Caco-2 (cell line): ENCODE measurements around the gene CKAP4. TPM values are rescaled to one million over a fixed set of nuclear protein-coding genes. Genes with fewer than 3 reads are reported as not detected.

Source experiments
- BruUV-seq: library from RNA; stranded (reverse); fragments of 400-500 nt; replicated peaks from 2 replicates; lab custom pipeline; 2021; lab: Mats Ljungman, UMichigan
- CTCF ChIA-PET: fragments of 300-600 bp; sonication (Branson Sonifier 250); formaldehyde crosslinking; loops from one replicate; lab custom pipeline; 2022; ENCODE audit warnings: antibody characterized with exemption; lab: Charles Lee
- POLR2A ChIA-PET: fragments of 300-600 bp; sonication (Branson Sonifier 250); formaldehyde crosslinking; loops from one replicate; lab custom pipeline; 2022; ENCODE audit warnings: antibody characterized with exemption; lab: Charles Lee
- DNase-seq, 2 experiments: peaks; one replicate each; pipeline versions ENCODE4 v3.0.0 to v3.0.0-alpha.2; 2020 to 2022
- H3K27me3 ChIP-seq: replicated peaks from 2 replicates; pipeline ENCODE4 v1.6.0; 2011; ENCODE audit warnings: low read length; ENCODE audit not compliant: control insufficient read depth, insufficient read depth
- H3K36me3 ChIP-seq: 2 replicates; pipeline ENCODE4 v1.5.1; 2011; ENCODE audit warnings: low read length; ENCODE audit not compliant: control insufficient read depth, insufficient read depth
- H3K4me1 ChIP-seq: fragments of 250-450 bp; sonication (Bioruptor Pico); 2 replicates; pipeline ENCODE4 v1.5.1; 2020; ENCODE audit warnings: mild to moderate bottlenecking
- H3K4me3 ChIP-seq: 2 replicates; pipeline ENCODE4 v1.5.1; 2011; ENCODE audit warnings: low read depth, mild to moderate bottlenecking, control low read depth, low read length
- H3K9me3 ChIP-seq: fragments of 250-450 bp; sonication (Bioruptor Pico); 2 replicates; pipeline ENCODE4 v1.5.1; 2020; ENCODE audit warnings: mild to moderate bottlenecking, moderate library complexity
- H3K27ac Mint-ChIP-seq: one replicate; pipeline ENCODE4 v1.8.0; 2022; ENCODE audit warnings: mixed read lengths; ENCODE audit not compliant: unreplicated experiment
- H3K27me3 Mint-ChIP-seq: one replicate; pipeline ENCODE4 v1.8.0; 2022; ENCODE audit warnings: mixed read lengths; ENCODE audit not compliant: insufficient read depth, unreplicated experiment
- H3K36me3 Mint-ChIP-seq: one replicate; pipeline ENCODE4 v1.8.0; 2022; ENCODE audit warnings: mild to moderate bottlenecking, mixed read lengths; ENCODE audit not compliant: insufficient read depth, unreplicated experiment
- H3K4me1 Mint-ChIP-seq: one replicate; pipeline ENCODE4 v1.8.0; 2022; ENCODE audit warnings: low read depth, mixed read lengths; ENCODE audit not compliant: unreplicated experiment
- H3K4me3 Mint-ChIP-seq: one replicate; pipeline ENCODE4 v1.8.0; 2022; ENCODE audit warnings: mild to moderate bottlenecking, moderate library complexity, mixed read lengths; ENCODE audit not compliant: unreplicated experiment
- H3K9me3 Mint-ChIP-seq: one replicate; pipeline ENCODE4 v1.8.0; 2022; ENCODE audit warnings: mixed read lengths; ENCODE audit not compliant: unreplicated experiment
- intact Hi-C: fragments of 100-400 bp; cut with micrococcal nuclease; formaldehyde crosslinking; loops from one replicate; pipeline ENCODE4 v1.10.0; 2022; ENCODE audit not compliant: unreplicated experiment
- total RNA-seq: library from RNA; stranded (reverse); gene quantifications from 2 replicates; pipeline ENCODE4 v1.2.3, GENCODE V29; 2022
- TF ChIP-seq, protein P1 (sequence below), 2 experiments: fragments of 200-600 bp in 1 of 2; IDR thresholded peaks; 1 replicate in 1 of 2; 2 replicates in 1 of 2; pipeline versions ENCODE4 v1.5.1 to v1.8.0; 2011 to 2022; ENCODE audit warnings: antibody characterized with exemption in 1 of 2, control low read depth in 1 of 2, inconsistent platforms in 1 of 2, low read depth in 1 of 2, low read length in 1 of 2, mild to moderate bottlenecking in 1 of 2, moderate library complexity in 1 of 2; ENCODE audit not compliant: insufficient read depth in 1 of 2, severe bottlenecking in 1 of 2, unreplicated experiment in 1 of 2

Gene CKAP4
- total RNA-seq, 1 experiment from 2014 or later = 63.1 TPM

DNA sequence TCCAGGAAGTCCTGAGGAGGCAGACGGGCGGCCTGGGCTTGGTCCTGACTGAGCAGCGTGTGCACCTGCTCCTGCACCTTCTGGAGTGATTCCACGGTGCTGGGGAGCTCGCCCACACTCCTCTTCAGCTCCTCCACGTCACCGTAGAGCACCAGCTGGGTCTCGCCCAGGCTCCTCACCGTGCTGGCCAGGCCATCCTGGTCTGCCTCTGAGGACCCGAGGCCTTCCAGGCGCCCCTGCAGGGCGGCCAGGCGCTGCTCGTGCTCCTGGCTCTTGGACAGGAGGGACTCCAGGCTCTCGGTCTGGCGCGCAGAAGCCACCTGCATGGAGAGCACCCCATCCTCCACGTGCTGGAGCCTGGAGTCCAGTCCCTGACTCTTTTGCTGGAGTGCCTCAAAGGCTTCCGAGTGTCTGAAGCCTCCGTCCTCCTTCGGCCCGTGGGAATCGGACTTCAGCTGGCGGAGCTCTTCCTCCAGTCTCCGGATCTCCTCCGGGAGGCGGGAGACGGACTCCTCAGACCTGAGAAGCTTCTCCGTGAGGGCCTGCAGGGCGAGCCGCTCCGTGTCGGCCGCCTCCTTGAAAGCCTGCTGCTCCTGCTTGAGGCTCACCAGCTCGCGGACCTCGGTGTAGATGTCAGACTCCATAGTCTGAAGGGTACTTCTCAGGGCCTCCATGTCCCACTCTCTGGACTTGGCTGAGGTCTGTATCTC lies 8.4 kb downstream of the CKAP4 start:
- BruUV-seq = no TSS peak
- Mint-ChIP-seq H3K9me3 (no peaks in the 10 kb centered on the region), H3K4me3 (no peak overlapping the region), H3K27me3 (no peaks in the 10 kb centered on the region), H3K4me1 (peaks cover 7% of the 10 kb centered on the region), H3K27ac (no peak overlapping the region), H3K36me3 (peaks cover 29% of the 10 kb centered on the region)
- TF ChIP-seq, protein P1, sequence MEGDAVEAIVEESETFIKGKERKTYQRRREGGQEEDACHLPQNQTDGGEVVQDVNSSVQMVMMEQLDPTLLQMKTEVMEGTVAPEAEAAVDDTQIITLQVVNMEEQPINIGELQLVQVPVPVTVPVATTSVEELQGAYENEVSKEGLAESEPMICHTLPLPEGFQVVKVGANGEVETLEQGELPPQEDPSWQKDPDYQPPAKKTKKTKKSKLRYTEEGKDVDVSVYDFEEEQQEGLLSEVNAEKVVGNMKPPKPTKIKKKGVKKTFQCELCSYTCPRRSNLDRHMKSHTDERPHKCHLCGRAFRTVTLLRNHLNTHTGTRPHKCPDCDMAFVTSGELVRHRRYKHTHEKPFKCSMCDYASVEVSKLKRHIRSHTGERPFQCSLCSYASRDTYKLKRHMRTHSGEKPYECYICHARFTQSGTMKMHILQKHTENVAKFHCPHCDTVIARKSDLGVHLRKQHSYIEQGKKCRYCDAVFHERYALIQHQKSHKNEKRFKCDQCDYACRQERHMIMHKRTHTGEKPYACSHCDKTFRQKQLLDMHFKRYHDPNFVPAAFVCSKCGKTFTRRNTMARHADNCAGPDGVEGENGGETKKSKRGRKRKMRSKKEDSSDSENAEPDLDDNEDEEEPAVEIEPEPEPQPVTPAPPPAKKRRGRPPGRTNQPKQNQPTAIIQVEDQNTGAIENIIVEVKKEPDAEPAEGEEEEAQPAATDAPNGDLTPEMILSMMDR (IDR thresholded peaks at IDR 0.05; ENCODE audit: insufficient read depth in 1 of 2, low read depth in 1 of 2, low read length in 1 of 2, severe bottlenecking in 1 of 2, unreplicated experiment in 1 of 2) = no peak
- Histone ChIP-seq H3K4me1 (no peaks in the 10 kb centered on the region), H3K36me3 (peaks cover 4% of the 10 kb centered on the region; the same call in 1 of the 2 replicates), H3K9me3 (no peaks in the 10 kb centered on the region), H3K27me3 (no peaks in the 10 kb centered on the region), H3K4me3 (no peak overlapping the region)
- ChIA-PET POLR2A (no interaction called here), CTCF (no interaction called here)
- no peak for DNase-seq
- intact Hi-C loops = no loop called here

DNA sequence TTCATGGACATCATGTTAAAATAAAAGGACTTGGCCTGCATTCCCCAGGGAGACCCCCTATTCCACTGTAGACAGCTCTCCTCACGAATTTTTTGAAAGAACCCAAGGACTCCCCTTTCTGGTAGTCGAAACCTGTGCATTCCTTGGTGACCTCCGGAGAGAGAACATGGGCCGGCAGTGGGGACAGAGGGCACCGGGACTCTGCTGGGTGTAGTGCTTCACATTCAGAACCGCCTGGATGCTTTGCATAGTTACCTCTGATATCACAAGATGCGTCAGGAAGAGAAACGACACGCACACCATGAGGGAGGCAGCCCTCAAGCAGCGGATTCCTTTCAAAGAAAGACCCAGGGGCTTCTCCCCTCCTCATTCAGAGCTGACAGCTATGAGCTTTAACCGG lies 9.7 kb downstream of the CKAP4 start:
- TF ChIP-seq, protein P1 (IDR thresholded peaks at IDR 0.05; ENCODE audit: insufficient read depth in 1 of 2, low read depth in 1 of 2, low read length in 1 of 2, severe bottlenecking in 1 of 2, unreplicated experiment in 1 of 2) = no peak
- H3K4me1 ChIP-seq = no peaks in the 10 kb centered on the region
- POLR2A ChIA-PET = interaction anchor here (0.6 to 1.0 kb wide), 3 partner anchors 8 to 747 kb away, joined by 4 to 10 read pairs (median 10); no protein-coding TSS in a partner anchor
- peaks cover 7% of the 10 kb centered on the region for H3K4me1 Mint-ChIP-seq
- H3K9me3 ChIP-seq = no peaks in the 10 kb centered on the region
- H3K36me3 Mint-ChIP-seq = peaks cover 29% of the 10 kb centered on the region
- no peak overlapping the region for H3K4me3 Mint-ChIP-seq
- H3K27me3 ChIP-seq = no peaks in the 10 kb centered on the region
- no peaks in the 10 kb centered on the region for H3K27me3 Mint-ChIP-seq
- H3K4me3 ChIP-seq = no peak overlapping the region
- H3K27ac Mint-ChIP-seq = peak overlapping the region; percentile 62
- peaks cover 4% of the 10 kb centered on the region; the same call in 1 of the 2 replicates for H3K36me3 ChIP-seq
- BruUV-seq = no TSS peak
- no peak for DNase-seq
- intact Hi-C loops = no loop called here
- no peaks in the 10 kb centered on the region for H3K9me3 Mint-ChIP-seq
- CTCF ChIA-PET = no interaction called here

DNA sequence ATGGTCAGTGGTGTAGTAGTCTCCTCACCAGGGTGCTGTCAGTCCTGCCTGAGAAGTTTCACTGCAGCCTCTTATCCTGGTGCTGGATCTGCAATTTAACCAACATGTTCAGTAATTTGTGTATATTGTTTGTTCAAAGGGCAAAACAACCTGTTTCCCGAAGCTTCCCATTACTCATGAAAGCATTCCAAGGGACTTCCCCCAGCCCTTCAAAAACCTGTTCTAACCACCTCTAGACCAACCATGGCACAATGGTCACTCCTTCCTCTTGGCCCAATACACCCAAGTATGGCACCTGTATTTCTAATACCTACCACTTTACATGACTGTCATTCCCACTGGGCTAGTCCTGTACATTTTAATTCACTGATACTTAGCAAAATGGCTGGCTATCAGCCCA lies 12.1 kb downstream of the CKAP4 start:
- ChIA-PET CTCF (interaction anchor here (1.0 kb wide), 1 partner anchor 8 kb away, joined by 3 read pairs; no protein-coding TSS in a partner anchor), POLR2A (no interaction called here)
- Histone ChIP-seq H3K4me1 (no peaks in the 10 kb centered on the region), H3K27me3 (no peaks in the 10 kb centered on the region), H3K9me3 (no peaks in the 10 kb centered on the region), H3K4me3 (no peak overlapping the region), H3K36me3 (peaks cover 2% of the 10 kb centered on the region; the same call in 1 of the 2 replicates)
- Mint-ChIP-seq H3K36me3 (peaks cover 28% of the 10 kb centered on the region), H3K9me3 (no peaks in the 10 kb centered on the region), H3K4me3 (no peak overlapping the region), H3K4me1 (peaks cover 7% of the 10 kb centered on the region), H3K27ac (no peak overlapping the region), H3K27me3 (no peaks in the 10 kb centered on the region)
- intact Hi-C loops = no loop called here
- BruUV-seq = no TSS peak
- TF ChIP-seq, protein P1 (IDR thresholded peaks at IDR 0.05; ENCODE audit: insufficient read depth in 1 of 2, low read depth in 1 of 2, low read length in 1 of 2, severe bottlenecking in 1 of 2, unreplicated experiment in 1 of 2) = no peak
- no peak for DNase-seq
